Endothelial cell of umbilical vein (primary cell): ENCODE measurements around the gene FAM163A. TPM values are rescaled to one million over a fixed set of nuclear protein-coding genes. Genes with fewer than 3 reads are reported as not detected.

Experiments
- BruUV-seq: library from RNA; stranded (reverse); fragments of 400-500 nt; replicated peaks from 2 replicates; lab custom pipeline; 2021; lab: Mats Ljungman, UMichigan
- CTCF ChIA-PET: fragments of 300-600, 350-600 bp; sonication (Branson Sonifier 250); formaldehyde crosslinking; loops from one replicate; lab custom pipeline; 2021; ENCODE audit warnings: antibody characterized with exemption, inconsistent platforms; lab: Charles Lee
- POLR2A ChIA-PET: fragments of 300-600, 350-600 bp; sonication (Branson Sonifier 250); formaldehyde crosslinking; loops from one replicate; lab custom pipeline; 2021; ENCODE audit warnings: antibody characterized with exemption, inconsistent platforms; lab: Charles Lee
- DNase-seq: peaks from one replicate; pipeline ENCODE4 v3.0.0-alpha.2; 2011; ENCODE audit warnings: low read depth, low spot score
- FAIRE-seq: peaks from 2 replicates; lab custom pipeline; 2011; peaks lifted over from hg19 to GRCh38; lab: Jason Lieb, UNC
- H2AFZ ChIP-seq: 2 replicates; pipeline ENCODE4 v1.6.0; 2012; ENCODE audit warnings: low read depth, low read length, control low read depth, inconsistent platforms
- H3K27ac ChIP-seq: 2 replicates; pipeline ENCODE4 v1.5.1; 2011; ENCODE audit warnings: low read depth, mild to moderate bottlenecking, control low read depth, low read length, moderate library complexity; ENCODE audit not compliant: insufficient read depth
- H3K27me3 ChIP-seq, 2 experiments: 2 replicates each; pipeline versions ENCODE4 v1.6.0 to v1.6.1; 2011; ENCODE audit warnings: low read length in 2 of 2, mixed read lengths in 1 of 2; ENCODE audit not compliant: control insufficient read depth in 2 of 2, insufficient read depth in 2 of 2
- H3K36me3 ChIP-seq, 2 experiments: 2 replicates in 1 of 2; 3 replicates in 1 of 2; pipeline ENCODE4 v1.5.1; 2011; ENCODE audit warnings: low read length in 2 of 2, mild to moderate bottlenecking in 1 of 2, moderate library complexity in 1 of 2; ENCODE audit not compliant: control insufficient read depth in 2 of 2, insufficient read depth in 2 of 2; ENCODE audit errors: extremely low read depth in 1 of 2
- H3K4me1 ChIP-seq: 3 replicates; pipeline ENCODE4 v1.5.1; 2011; ENCODE audit warnings: mild to moderate bottlenecking, low read length; ENCODE audit not compliant: control insufficient read depth, insufficient read depth; ENCODE audit errors: extremely low read depth
- H3K4me2 ChIP-seq: 2 replicates; pipeline ENCODE4 v1.6.1; 2011; ENCODE audit warnings: low read length, control low read depth, mixed read lengths; ENCODE audit not compliant: insufficient read depth
- H3K4me3 ChIP-seq, 3 experiments: fragments of 200-600 bp in 1 of 3; sonication (generic), shearing (Covaris generic) in 1 of 3; replicated peaks in 1 of 3; 2 replicates each; pipeline ENCODE4 v1.5.1; 2011 to 2016; ENCODE audit warnings: control low read depth in 3 of 3, low read length in 3 of 3, mild to moderate bottlenecking in 2 of 3, inconsistent platforms in 1 of 3, low read depth in 1 of 3, moderate library complexity in 1 of 3; ENCODE audit not compliant: insufficient read depth in 1 of 3
- H3K79me2 ChIP-seq: 2 replicates; pipeline ENCODE4 v1.6.0; 2012; ENCODE audit warnings: low read length, inconsistent platforms; ENCODE audit not compliant: control insufficient read depth, insufficient read depth
- H3K9ac ChIP-seq: replicated peaks from 2 replicates; pipeline ENCODE3; 2011; ENCODE audit warnings: low read length, control low read depth; ENCODE audit not compliant: insufficient read depth; ENCODE audit errors: extremely low read depth
- H3K9me1 ChIP-seq: replicated peaks from 3 replicates; pipeline ENCODE4 v1.6.0; 2011; ENCODE audit warnings: mild to moderate bottlenecking, low read length; ENCODE audit not compliant: control insufficient read depth, insufficient read depth; ENCODE audit errors: extremely low read depth
- H3K9me3 ChIP-seq: replicated peaks from 2 replicates; pipeline ENCODE4 v1.5.1; 2012; ENCODE audit warnings: low read length, inconsistent platforms; ENCODE audit not compliant: control insufficient read depth, insufficient read depth
- H4K20me1 ChIP-seq: replicated peaks from 2 replicates; pipeline ENCODE3; 2011; ENCODE audit warnings: mild to moderate bottlenecking, low read length; ENCODE audit not compliant: control insufficient read depth, insufficient read depth; ENCODE audit errors: extremely low read depth
- EZH2 ChIP-seq: IDR thresholded peaks from 2 replicates; pipeline ENCODE4 v1.6.1; 2012; ENCODE audit warnings: borderline replicate concordance, low read depth, mild to moderate bottlenecking, moderate library complexity, low read length, inconsistent platforms; ENCODE audit not compliant: severe bottlenecking
- FOS ChIP-seq: IDR thresholded peaks from 2 replicates; pipeline ENCODE4 v1.6.1; 2011; ENCODE audit warnings: mild to moderate bottlenecking, low read length, moderate library complexity, borderline replicate concordance; ENCODE audit not compliant: insufficient read depth
- GATA2 ChIP-seq: IDR thresholded peaks from 2 replicates; pipeline ENCODE4 v1.7.0; 2011; ENCODE audit warnings: low read depth, mild to moderate bottlenecking, moderate library complexity, mixed read lengths, low read length; ENCODE audit not compliant: insufficient read length, insufficient read depth
- JUN ChIP-seq: IDR thresholded peaks from 2 replicates; pipeline ENCODE4 v1.6.1; 2011; ENCODE audit warnings: borderline replicate concordance, low read depth; ENCODE audit not compliant: insufficient read length, insufficient read depth
- MYC ChIP-seq: IDR thresholded peaks from one replicate; pipeline ENCODE4 v1.6.1; 2011; ENCODE audit warnings: mild to moderate bottlenecking, low read depth, low read length
- POLR2A ChIP-seq: IDR thresholded peaks from 2 replicates; pipeline ENCODE4 v1.6.1; 2012; ENCODE audit warnings: low read depth, mild to moderate bottlenecking, control low read depth, low read length
- POLR2AphosphoS5 ChIP-seq: IDR thresholded peaks from 2 replicates; pipeline ENCODE4 v1.6.1; 2012; ENCODE audit warnings: low read depth, mild to moderate bottlenecking, control low read depth, low read length, moderate library complexity; ENCODE audit not compliant: insufficient read depth
- dilution Hi-C: fragments of 300-500 bp; cut with MboI; formaldehyde crosslinking; loops from one replicate; pipeline ENCODE4 v1.15.0; 2019; ENCODE audit warnings: low sequenced_read_pairs; ENCODE audit not compliant: extremely low pct_ligation_motif_present
- intact Hi-C: fragments of 100-400 bp; cut with micrococcal nuclease; formaldehyde crosslinking; loops from one replicate; pipeline ENCODE4 v1.10.0; 2022
- polyA plus RNA-seq, 4 experiments: library from polyadenylated mRNA; depleted of rRNA in 3 of 4; stranded (reverse) in 3 of 4; unstranded in 1 of 4; fragments of >200 nt; gene quantifications; 2 replicates each; pipeline versions ENCODE4 v1.2.1 to v1.2.3, GENCODE V29; 2011 to 2012; ENCODE audit warnings: missing spikeins in 1 of 4
- total RNA-seq: library from RNA; stranded (reverse); gene quantifications from 2 replicates; pipeline ENCODE4 v1.2.3, GENCODE V29; 2021
- TF ChIP-seq, protein P1 (sequence below), 2 donors: IDR thresholded peaks; 1 replicate in 1 of 2; 2 replicates in 1 of 2; pipeline ENCODE4 v1.5.1; 2011; ENCODE audit warnings: low read length in 2 of 2, mild to moderate bottlenecking in 2 of 2, moderate library complexity in 2 of 2, control low read depth in 1 of 2, inconsistent platforms in 1 of 2, low read depth in 1 of 2; ENCODE audit not compliant: insufficient read depth in 1 of 2; ENCODE audit errors: extremely low read depth in 1 of 2
- TF ChIP-seq, protein P2 (sequence below): IDR thresholded peaks from 2 replicates; pipeline ENCODE4 v1.6.1; 2011; ENCODE audit not compliant: insufficient read depth, insufficient read length

Gene FAM163A
- total and polyA plus RNA-seq, 2 donors (not counting 3 experiments of a cell fraction or from before 2014, with no cell fraction given) = not detected

DNA sequence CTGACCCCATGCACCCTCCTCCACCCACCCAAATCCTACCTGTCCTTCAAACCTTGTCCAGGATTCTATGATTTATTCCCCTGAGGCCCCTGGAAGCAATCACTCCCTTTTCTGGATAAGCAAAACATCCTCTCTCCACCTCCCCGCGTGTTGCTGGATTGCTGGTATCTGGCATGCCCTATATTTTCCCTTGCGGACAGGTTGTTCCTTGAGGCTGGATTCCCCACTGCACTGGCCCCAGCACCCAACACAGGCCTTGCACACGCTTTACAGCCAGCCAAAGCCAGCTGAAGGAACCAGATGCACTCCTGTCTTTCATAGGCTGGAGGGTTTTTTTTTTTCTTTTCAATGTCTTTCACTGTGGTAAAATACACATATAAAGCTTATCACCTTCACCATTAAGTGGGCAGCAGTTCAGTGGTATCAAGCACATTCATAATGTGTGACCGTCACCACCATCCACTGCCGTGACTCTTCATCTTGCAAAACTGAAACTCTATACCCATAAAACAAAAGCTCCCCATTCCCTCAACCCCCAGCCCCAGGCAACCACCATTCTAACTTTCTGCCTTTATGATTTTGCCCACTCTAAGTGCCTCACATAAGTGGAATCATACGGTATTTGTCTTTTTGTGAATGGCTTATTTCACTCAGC is 83.7 kb downstream of the FAM163A start:
- no peak overlapping the region for H3K9ac ChIP-seq
- POLR2A ChIA-PET = no interaction called here
- H3K4me3 ChIP-seq = no peak overlapping the region
- no peaks in the 10 kb centered on the region for H3K4me1 ChIP-seq
- H3K79me2 ChIP-seq = no peaks in the 10 kb centered on the region
- FAIRE-seq (no peak), DNase-seq (no peak)
- CTCF ChIA-PET = no interaction called here
- H3K27ac ChIP-seq = no peak overlapping the region
- no peak overlapping the region for H2AFZ ChIP-seq
- intact Hi-C loops = no loop called here
- dilution Hi-C loops = no loop called here
- TF ChIP-seq EZH2 (no peak), FOS (no peak), GATA2 (no peak), POLR2AphosphoS5 (no peak), POLR2A (no peak), JUN (no peak), MYC (no peak)
- TF ChIP-seq, protein P1, sequence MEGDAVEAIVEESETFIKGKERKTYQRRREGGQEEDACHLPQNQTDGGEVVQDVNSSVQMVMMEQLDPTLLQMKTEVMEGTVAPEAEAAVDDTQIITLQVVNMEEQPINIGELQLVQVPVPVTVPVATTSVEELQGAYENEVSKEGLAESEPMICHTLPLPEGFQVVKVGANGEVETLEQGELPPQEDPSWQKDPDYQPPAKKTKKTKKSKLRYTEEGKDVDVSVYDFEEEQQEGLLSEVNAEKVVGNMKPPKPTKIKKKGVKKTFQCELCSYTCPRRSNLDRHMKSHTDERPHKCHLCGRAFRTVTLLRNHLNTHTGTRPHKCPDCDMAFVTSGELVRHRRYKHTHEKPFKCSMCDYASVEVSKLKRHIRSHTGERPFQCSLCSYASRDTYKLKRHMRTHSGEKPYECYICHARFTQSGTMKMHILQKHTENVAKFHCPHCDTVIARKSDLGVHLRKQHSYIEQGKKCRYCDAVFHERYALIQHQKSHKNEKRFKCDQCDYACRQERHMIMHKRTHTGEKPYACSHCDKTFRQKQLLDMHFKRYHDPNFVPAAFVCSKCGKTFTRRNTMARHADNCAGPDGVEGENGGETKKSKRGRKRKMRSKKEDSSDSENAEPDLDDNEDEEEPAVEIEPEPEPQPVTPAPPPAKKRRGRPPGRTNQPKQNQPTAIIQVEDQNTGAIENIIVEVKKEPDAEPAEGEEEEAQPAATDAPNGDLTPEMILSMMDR (IDR thresholded peaks at IDR 0.05; ENCODE audit: extremely low read depth in 1 of 2, insufficient read depth in 1 of 2, low read depth in 1 of 2, low read length in 2 of 2) = no peak
- TF ChIP-seq, protein P2, sequence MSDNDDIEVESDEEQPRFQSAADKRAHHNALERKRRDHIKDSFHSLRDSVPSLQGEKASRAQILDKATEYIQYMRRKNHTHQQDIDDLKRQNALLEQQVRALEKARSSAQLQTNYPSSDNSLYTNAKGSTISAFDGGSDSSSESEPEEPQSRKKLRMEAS = no peak
- H3K9me3 ChIP-seq = no peaks in the 10 kb centered on the region
- no peaks in the 10 kb centered on the region for H4K20me1 ChIP-seq
- H3K4me2 ChIP-seq = no peak overlapping the region
- peaks cover 0 to 5% of the 10 kb centered on the region in 2 experiments for H3K27me3 ChIP-seq
- H3K36me3 ChIP-seq = no peaks in the 10 kb centered on the region
- no peaks in the 10 kb centered on the region for H3K9me1 ChIP-seq
- no TSS peak for BruUV-seq
